ENCODE measurements around the gene ZMPSTE24.

ZMPSTE24 gene

GRCh38 chr1:40291293-40291692 lies 33.3 kb downstream of the ZMPSTE24 start:
- no peak for DNase-seq (ENCODE audit: low read depth)
- TF ChIP-seq CTCF (IDR thresholded peaks at IDR 0.05; ENCODE audit: insufficient read depth, low read depth, low read length, missing control alignments): no peak
- no peak overlapping the region for H3K4me3 ChIP-seq (ENCODE audit: low read length)

GRCh38 chr1:40299366-40300248 lies 41.6 kb downstream of the ZMPSTE24 start:
- no peak for TF ChIP-seq CTCF (IDR thresholded peaks at IDR 0.05; ENCODE audit: insufficient read depth, low read depth, low read length, missing control alignments)
- DNase-seq (ENCODE audit: low read depth): no peak
- H3K4me3 ChIP-seq (ENCODE audit: low read length): no peak overlapping the region

- no peak for DNase-seq (ENCODE audit: low read depth)
These were observed 42.2 kb downstream of the ZMPSTE24 start for GRCh38 chr1:40300249-40300567.

GRCh38 chr1:40300651-40301050 lies 42.6 kb downstream of the ZMPSTE24 start:
- H3K4me3 ChIP-seq (ENCODE audit: low read length): no peak overlapping the region

More at GRCh38 chr1:40300249-40300567, 42.2 kb downstream of the ZMPSTE24 start:
- H3K4me3 ChIP-seq (ENCODE audit: low read length): no peak overlapping the region
- TF ChIP-seq CTCF (IDR thresholded peaks at IDR 0.05; ENCODE audit: insufficient read depth, low read depth, low read length, missing control alignments): no peak

GRCh38 chr1:40301066-40301465 lies 43.0 kb downstream of the ZMPSTE24 start:
- TF ChIP-seq CTCF (IDR thresholded peaks at IDR 0.05; ENCODE audit: insufficient read depth, low read depth, low read length, missing control alignments): no peak
- no peak for DNase-seq (ENCODE audit: low read depth)
- no peak overlapping the region for H3K4me3 ChIP-seq (ENCODE audit: low read length)

More at GRCh38 chr1:40300651-40301050, 42.6 kb downstream of the ZMPSTE24 start:
- no peak for TF ChIP-seq CTCF (IDR thresholded peaks at IDR 0.05; ENCODE audit: insufficient read depth, low read depth, low read length, missing control alignments)
- no peak for DNase-seq (ENCODE audit: low read depth)

- no peak for TF ChIP-seq CTCF (IDR thresholded peaks at IDR 0.05; ENCODE audit: insufficient read depth, low read depth, low read length, missing control alignments)
- no peak overlapping the region for H3K4me3 ChIP-seq (ENCODE audit: low read length)
- DNase-seq (ENCODE audit: low read depth): no peak
These were observed 43.7 kb downstream of the ZMPSTE24 start for GRCh38 chr1:40301541-40302299.
